ENCODE data around the gene NFKBIB.
"Not testable (repeated sequence)": the region's sequence is repeated elsewhere in the genome, so short reads cannot be mapped to it uniquely, and the experiment has no call there.

Gene NFKBIB

GRCh38 chr19:38875656-38876395 is 23.9 kb upstream of the NFKBIB start:
- DNase-seq: no peak

GRCh38 chr19:38877781-38878574 is 21.8 kb upstream of the NFKBIB start, which contains the start of gene RINL:
TSS of gene RINL (minus strand) at chr19:38878275. CDS start at chr19:38876742, 1,533 bp downstream.
- DNase-seq: peak in 2 of 51 donors; percentile 13 to 14

GRCh38 chr19:38878575-38879399 is 21.0 kb upstream of the NFKBIB start:
- DNase-seq: no peak

- DNase-seq: no peak
These were observed 20.4 kb upstream of the NFKBIB start for GRCh38 chr19:38879400-38879751.

GRCh38 chr19:38880076-38880881 is 19.5 kb upstream of the NFKBIB start:
- DNase-seq: no peak

- no peak for DNase-seq
These were observed 18.7 kb upstream of the NFKBIB start for GRCh38 chr19:38880882-38881609.

- DNase-seq: no peak
These were observed 16.5 kb upstream of the NFKBIB start for GRCh38 chr19:38883286-38883685.

- not testable (repeated sequence) for DNase-seq
These were observed 15.1 kb upstream of the NFKBIB start for GRCh38 chr19:38884691-38885090.

- no peak for DNase-seq
These were observed 10.9 kb upstream of the NFKBIB start for GRCh38 chr19:38888876-38889275.

GRCh38 chr19:38889803-38890202 is 10.0 kb upstream of the NFKBIB start:
- DNase-seq: no peak

GRCh38 chr19:38890686-38891085 is 9.1 kb upstream of the NFKBIB start:
- DNase-seq: no peak

GRCh38 chr19:38891771-38892170 is 8.0 kb upstream of the NFKBIB start:
- peak in 24 of 51 donors; percentile 7 to 77 (median 36) for DNase-seq

GRCh38 chr19:38892841-38893240 is 6.9 kb upstream of the NFKBIB start:
- no peak for DNase-seq

GRCh38 chr19:38893341-38893771 is 6.4 kb upstream of the NFKBIB start:
- peak in 1 of 51 donors; percentile 40 for DNase-seq

- no peak for DNase-seq
These were observed 4.8 kb upstream of the NFKBIB start for GRCh38 chr19:38894968-38895367.

- DNase-seq: peak in 5 of 51 donors; percentile 15 to 47 (median 42)
These were observed 852 bp upstream of the NFKBIB start for GRCh38 chr19:38898788-38899446.

- no peak for DNase-seq
These were observed 447 bp downstream of the NFKBIB start for GRCh38 chr19:38900202-38900629.

GRCh38 chr19:38900743-38901190 is 998 bp downstream of the NFKBIB start:
- no peak for DNase-seq

GRCh38 chr19:38901683-38902082 is 1.9 kb downstream of the NFKBIB start:
- DNase-seq: no peak
